NOMO-1 treated with dmso at 0.1 percent for 144 hours (cell line): ENCODE data around the gene ANXA2R.
"Not testable (repeated sequence)": the region's sequence is repeated elsewhere in the genome, so short reads cannot be mapped to it uniquely, and the experiment has no call there.

Experiments
- DNase-seq: peaks from one replicate; lab custom pipeline; 2025; ENCODE audit not compliant: unreplicated experiment; lab: John Stamatoyannopoulos, UW

ANXA2R gene, protein sequence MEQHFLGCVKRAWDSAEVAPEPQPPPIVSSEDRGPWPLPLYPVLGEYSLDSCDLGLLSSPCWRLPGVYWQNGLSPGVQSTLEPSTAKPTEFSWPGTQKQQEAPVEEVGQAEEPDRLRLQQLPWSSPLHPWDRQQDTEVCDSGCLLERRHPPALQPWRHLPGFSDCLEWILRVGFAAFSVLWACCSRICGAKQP

DNA sequence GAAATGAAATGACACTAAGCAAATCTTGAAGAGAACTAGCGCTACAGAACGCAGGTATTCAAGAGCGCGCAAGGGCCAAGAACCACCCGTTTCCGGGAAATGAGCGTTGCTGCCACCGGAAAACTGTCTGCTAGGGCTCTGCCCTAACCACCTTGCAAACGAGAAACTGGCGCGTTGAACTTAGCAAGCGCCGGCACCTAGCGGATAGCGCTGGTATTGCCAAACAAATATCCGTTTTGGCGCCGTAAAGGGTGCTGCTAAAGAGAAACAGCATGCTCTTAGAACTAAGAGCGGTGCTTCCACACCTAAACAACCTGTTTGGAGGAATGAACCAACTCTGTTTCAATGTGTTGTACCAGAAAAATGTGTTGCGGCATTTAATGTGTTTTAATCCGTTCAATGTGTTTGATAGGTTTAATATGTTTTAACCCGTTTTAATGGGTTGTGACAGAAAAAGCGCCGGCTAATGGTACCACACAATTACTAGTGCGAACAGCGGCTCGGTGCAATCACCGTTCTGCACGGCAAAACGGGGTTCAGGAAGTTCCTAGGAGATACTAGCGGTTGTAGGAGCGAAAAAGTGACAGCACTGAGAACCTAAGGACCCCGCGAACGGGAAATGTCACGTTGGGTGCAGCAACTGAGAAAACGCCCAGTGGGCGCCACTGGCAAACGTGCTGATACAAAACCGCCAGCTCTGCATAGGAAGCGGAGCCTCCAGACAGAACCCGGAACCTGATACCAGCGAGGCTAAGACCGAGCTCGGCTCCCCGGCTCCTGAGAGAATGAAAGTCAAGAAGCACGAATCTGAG lies at the start of gene ANXA2R:
ANXA2R (minus strand) TSS at position 33 of the 812 bp plus-strand sequence. CDS start 273 bp downstream, outside the sequence.
- peak; percentile 100 for DNase-seq

DNA sequence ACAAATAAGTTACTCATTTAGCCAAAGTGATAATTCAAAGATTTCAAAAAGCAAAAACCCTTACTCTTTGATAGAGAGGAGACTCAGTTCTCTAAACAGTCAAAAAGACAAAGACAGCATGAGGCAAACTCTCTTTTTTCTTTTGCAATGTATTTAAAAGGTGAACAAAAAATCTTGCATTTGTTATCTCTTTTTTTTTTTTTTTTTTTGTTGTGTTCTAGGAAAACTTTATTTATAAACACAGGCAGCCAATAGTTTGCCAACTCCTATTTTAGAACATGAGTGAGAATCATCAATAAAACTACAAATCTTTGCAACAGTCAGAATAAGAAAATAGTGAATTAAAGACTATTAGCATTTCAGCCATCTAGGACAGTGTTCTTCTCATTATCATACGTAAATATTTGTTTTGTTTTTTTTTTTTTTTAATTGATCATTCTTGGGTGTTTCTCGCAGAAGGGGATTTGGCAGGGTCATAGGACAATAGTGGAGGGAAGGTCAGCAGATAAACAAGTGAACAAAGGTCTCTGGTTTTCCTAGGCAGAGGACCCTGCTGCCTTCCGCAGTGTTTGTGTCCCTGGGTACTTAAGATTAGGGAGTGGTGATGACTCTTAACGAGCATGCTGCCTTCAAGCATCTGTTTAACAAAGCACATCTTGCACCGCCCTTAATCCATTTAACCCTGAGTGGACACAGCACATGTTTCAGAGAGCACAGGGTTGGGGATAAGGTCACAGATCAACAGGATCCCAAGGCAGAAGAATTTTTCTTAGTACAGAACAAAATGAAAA lies 46.2 kb upstream of the ANXA2R start:
- DNase-seq = not testable (repeated sequence)

DNA sequence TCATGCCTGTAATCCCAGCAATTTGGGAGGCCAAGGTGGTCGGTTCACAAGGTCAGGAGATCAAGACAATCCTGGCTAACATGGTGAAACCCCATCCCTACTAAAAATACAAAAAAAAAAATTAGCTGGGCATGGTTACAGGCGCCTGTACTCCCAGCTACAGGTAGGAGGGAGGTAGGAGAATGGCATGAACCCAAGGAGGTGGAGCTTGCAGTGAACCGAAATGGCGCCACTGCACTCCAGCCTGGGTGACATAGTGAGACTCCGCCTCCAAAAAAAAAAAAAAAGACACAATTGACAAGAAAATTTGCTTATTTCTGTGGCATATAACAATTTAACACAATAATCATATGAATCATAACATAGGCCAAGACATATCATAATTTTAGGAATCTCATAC lies 45.3 kb upstream of the ANXA2R start:
- DNase-seq = no peak

DNA sequence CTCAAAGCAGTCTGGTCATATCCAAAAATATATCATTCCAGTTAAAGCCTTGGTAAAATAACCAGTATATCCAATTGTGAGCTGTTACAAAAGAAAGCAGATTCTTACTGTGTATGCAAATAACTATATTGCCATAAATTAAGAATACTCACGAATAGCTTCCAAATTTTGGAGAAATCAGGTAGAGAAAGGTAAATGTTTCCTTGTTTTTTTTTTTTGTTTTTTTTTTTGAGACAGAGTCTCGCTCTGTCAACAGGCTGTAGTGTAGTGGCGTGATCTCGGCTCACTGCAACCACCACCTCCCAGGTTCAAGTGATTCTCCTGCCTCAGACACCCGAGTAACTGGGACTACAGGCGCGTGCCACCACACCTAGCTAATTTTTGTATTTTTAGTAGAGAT lies 44.3 kb upstream of the ANXA2R start:
- not testable (repeated sequence) for DNase-seq

DNA sequence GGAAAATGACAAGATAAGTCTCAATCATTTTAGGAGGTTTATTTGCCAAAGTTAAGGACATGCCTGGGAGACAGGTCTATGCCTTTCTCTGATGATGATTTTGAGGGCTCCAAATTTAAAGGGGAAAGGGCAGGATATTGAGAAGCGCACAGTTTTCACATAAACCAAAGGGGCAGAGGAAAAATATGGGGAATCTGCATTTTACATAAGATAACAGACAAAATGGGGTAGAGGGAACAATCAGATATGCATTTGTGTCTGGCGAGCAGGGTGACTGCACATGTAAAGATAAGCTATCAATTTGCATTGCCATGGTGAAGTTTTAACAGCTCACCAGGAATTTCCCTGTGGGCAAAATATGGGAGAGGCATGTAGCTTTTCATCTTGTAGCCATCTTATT lies 41.2 kb upstream of the ANXA2R start:
- not testable (repeated sequence) for DNase-seq

DNA sequence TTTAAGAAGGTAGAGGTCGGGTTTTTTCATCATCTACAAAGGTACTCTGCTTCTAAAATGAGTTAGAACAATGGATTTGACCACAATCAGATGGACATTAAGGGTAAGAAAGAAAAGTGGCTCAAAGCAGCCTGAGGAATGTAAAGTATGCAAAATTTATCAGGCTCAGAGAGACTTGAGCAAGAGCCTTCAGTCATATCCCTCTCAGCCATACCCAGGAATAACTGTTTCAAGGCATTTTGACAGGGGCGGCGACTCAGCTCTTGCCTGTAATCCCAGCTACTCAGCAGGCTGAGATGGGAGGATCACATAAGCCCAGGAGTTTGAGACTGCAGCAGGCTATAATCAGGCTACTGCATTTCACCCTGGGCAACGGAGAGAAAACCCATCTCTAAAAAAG lies 38.8 kb upstream of the ANXA2R start:
- no peak for DNase-seq

DNA sequence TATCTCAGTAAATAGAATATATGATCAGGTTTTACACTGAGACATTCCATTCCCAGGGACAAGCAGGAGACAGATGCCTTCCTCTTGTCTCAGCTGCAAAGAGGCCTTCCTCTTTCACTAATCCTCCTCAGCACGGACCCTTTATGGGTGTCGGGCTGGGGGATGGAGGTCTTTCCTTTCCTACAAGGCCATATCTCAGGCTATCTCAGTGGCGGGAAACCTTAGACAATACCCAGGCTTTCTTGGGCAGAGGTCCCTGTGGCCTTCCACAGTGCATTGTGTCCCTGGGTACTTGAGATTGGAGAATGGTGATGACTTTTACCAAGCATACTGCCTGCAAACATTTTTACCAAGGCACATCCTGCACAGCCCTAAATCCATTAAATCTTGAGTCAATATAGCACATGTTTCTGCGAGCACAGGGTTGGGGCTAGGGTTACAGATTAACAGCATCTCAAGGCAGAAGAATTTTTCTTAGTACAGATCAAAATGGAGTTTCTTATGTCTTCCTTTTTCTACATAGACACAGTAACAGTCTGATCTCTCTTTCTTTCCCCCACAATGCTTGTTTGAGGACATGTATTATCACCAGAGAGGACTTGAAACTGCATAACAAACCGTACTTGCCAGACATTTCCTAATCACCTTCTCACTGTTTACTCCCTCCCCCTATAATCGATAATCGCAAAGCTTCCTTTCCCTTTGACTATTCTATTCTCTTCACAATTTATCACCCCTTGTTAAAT lies 37.5 kb upstream of the ANXA2R start:
- DNase-seq = not testable (repeated sequence)

DNA sequence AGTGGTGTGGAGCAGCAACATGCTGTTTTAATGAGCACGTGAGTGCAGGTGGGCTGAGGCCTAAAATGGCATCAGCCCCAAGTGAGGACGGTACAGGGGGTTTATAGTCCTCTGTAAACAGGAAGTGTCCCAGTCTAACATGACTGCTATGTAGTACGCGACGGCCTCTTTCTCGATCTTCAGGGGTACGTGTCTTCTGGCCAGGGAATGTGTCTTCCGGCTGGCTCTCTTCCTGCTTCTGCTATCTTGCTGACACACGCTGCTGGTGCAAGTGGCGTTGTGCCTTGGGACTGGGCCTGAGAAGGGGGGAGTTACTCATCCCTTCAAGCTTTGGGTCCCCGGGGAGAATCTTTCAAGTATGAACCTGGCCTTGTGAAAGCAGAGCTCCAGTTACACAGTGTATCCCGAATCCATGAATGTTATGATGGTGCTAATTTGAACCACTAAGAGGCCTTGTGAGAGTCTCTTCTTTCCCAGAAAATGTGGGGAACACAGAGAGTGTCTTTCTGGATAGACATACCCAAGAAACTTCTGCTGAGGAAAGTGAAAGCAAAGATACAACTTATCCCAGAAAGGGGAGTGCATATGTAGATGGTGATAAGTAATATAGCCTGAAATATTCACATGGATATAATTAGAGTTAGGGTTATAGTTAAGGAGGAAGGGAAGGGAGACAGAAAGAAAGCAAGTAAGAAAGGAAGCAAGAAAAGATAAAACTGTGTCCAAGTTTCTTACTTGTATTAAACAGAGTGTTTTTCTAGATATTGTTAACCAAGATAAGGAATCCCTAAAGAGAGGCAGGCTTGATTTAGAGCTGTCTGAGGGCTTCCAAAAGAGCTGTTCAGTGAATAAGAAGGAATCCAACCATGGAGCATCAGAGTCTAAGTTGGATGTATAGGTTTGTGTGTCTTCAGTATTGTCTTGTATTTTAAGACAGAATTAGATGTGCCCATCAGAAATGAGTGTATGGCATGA lies 35.5 kb upstream of the ANXA2R start:
- no peak for DNase-seq

DNA sequence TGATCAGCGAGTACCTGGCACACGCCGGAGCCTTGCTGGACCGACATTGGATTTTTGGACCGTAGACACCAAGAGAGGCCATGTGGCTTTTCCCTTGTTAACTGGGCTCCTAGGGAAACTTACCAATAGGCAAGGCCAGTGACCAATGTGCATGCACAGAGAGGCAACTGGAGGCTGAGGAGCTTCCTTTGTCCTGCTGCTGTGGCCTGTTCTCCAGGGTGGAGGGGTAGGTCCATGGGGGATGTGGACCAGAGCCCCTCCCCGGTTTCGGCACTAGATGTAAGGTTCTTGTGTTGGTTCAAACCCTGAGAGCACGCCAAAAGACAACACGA lies 34.8 kb upstream of the ANXA2R start:
- no peak for DNase-seq

DNA sequence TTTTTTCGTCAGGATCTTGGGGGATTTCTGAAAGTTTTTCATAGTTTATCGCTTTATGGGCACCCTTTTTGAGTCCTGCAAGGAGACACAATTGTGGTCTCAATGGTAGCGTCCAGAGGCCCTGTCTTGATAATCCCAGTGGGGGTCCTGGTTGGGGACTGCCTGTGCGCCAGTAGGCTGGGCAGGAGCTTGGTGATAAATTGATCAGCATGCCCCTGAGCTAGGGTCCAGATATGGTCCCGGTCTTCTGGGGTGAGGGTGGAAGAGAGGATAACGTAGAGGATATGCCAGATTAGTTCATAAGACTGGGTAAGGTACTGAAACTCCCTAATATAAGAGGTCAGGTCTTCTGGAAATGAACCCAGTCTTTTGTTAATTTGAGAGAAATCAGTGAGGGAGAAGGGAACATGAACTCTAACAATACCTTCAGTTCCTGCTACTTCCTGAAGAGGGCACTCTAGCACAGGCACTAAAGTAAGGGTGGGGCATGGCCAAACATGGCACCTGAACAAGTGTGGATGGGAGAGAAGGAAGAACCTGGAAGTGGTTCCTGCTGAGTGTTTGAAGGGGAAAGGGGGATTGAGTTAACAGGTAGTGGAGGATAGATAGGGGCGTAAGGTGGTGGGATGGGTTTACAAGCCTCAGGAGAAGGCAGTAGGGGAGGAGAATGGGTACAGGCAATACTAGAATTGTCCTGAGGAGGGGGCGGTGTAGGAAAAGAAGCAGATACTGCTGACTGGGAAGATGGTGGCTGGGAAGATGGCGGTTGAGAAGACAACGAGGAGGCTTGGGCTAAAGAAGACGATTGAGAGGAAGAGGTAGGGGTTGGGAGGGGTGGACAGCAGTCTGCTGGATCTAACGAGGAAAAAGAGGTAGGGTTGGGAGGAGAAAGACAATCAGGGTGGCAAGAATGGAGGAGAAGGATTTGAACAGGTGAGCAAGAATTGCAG lies 33.8 kb upstream of the ANXA2R start:
- peak; percentile 43 for DNase-seq

DNA sequence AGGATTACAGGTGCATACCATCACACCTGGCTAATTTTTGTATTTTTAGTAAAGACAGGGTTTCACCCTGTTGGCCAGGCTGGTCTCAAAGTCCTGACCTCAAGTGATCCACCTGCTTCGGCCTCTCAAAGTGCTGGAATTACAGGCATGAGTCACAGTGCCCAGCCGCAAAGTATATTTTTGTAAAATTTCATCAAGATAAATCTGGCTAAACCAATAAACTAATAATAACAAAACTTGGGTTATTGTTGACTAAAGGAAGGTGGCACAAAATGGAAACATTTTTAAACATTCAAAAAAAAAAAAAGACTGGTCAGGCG lies 29.2 kb upstream of the ANXA2R start:
- not testable (repeated sequence) for DNase-seq

DNA sequence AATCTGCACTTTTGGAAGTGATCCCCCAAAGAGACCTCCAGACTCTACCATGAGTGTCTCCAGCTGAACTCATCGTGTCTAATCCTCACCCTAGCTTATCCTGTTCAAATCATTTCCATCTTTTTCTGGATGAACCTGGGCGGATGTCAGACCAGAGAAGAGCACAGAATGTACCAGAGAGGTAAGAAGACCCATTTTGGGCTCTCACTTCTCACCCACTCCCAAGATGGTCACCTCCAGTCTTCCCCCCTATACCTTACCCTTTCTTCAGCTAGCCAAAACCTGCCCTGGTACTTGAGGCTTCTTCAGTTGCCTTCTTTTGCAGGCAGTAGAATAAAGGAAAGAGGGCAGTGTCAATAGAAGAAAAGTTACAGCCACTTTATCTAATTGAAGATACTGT lies 27.9 kb upstream of the ANXA2R start:
- no peak for DNase-seq

DNA sequence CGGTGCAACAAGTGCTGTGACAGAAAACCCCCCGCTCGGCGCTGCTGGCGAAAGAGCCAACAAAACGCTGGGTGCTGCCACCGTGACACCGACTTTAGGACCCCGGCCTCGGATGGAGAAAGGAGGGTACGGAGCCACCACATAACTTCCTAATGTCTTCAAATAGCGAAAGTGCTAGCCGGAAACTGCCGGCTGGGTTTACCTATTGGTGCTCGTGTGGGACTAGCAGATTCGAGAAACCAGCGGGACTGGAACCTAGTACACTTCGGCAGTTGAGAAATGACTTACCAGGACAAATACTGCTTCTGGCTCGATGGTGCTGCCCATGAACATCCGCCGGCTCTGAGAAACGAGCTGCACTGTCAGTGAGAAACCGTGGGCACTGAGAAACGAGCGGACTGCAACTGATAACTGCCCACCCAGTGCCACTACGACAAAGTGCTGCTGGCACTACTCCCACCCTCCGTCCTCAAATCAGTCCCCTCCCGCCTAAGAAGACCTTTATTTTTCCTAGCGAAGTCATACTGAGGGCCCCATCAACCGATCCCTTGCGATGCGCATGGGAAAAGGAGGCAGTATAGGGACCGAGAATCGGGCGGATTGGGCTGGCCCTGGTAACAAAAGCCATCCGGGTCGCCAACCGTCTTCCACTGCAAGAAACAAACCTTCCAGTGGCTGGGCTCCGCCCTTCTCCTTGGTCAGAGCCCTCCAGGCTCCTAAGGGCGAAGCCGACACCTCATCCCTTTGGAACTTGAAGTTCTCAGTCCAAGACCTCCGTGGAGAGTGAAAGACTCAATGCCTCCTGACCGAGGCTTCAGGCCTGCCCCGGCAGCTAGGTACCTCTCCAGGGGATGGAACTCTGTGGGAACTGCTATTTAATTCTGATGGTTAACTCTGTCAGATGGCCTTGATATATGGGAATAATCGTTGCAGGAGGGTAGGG lies 27.0 kb upstream of the ANXA2R start:
- DNase-seq = peak; percentile 86

DNA sequence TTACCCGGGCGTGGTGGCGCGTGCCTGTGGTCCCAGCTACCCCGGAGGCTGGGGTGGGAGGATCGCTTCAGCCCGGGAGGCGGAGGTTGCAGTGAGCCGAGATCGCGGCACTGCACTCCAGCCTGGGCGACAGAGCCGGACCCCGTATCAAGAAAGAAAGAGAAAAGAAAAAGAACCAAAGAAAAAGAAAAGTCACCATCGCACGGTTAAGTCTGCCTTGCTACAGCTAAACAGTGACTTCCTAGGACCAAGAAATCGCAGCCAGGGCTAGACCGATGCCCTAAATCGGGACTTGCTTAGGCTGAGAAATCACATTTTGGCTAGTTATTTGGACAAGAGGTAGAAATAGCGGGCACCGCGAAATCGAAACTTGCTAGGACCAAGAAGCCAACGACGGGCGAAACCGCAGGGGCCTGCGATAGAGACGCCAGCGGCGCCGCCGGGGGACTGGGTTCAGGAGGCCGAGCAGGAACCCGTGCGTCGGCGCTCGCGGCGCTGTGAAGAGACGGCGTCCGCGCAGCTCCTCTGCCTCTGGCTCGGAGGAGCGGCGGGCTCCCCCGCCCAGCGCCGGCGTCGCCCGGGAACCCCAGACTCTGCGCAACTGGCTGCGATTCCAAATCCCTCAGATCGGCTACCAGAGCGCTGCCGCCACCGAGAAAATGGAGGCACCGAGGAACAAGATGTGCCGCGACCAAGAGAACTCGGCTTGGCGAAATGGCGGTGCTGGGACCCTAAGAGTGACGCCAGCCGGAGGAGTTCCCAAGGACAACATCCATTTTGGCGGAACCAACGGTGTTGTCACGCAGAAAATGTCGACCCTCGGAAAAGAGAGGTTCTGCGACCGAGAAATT lies 26.1 kb upstream of the ANXA2R start:
- DNase-seq = peak; percentile 87

DNA sequence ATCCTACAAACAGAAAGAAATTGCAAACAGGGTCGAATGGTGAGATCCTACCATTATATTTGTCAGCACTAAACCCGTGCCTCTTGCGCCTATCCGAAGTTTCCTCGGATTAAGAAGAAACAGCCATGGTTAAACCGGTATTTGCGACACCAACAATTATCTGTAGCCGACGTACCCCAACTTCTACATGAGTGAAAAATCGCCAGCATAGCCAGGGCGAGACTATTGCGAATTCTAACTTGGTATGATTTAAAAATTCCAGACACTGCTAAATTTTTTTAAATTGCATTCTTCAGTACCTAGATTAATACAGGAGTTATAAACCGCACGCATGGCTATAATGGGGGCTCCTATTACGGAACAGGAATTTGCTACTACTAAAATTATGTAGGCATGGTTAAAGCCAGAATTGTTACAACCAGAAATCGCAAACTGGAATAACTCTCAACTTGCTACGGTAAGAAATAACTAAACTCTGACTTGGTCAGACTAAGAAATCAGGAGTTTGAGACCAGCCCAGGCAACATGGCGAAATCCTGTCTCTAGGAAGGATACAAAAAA lies 25.3 kb upstream of the ANXA2R start:
- DNase-seq = peak; percentile 59

DNA sequence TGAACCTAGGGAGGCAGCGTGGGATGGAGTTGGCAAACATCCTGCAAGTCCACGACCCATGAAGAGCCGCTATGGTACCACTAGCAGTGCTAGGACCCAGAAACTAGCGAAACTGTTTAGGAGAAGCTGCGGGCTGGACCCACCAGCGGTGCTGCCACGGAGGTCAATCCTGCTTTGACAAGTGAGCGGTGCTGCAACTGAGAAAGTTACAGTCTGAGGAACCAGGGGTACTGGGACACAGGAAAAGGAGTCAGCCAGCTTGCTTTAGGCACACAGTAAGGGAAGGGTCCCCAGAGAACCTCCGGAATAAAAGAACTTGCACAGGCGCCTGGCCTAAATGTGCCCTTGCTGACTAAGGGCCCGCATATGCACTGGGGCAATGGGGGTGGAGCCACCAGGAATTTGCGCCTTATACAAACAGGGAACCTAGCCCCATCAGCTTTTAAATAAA lies 23.6 kb upstream of the ANXA2R start:
- no peak for DNase-seq
